ENCODE results near the gene NRXN3.

Gene NRXN3

DNA sequence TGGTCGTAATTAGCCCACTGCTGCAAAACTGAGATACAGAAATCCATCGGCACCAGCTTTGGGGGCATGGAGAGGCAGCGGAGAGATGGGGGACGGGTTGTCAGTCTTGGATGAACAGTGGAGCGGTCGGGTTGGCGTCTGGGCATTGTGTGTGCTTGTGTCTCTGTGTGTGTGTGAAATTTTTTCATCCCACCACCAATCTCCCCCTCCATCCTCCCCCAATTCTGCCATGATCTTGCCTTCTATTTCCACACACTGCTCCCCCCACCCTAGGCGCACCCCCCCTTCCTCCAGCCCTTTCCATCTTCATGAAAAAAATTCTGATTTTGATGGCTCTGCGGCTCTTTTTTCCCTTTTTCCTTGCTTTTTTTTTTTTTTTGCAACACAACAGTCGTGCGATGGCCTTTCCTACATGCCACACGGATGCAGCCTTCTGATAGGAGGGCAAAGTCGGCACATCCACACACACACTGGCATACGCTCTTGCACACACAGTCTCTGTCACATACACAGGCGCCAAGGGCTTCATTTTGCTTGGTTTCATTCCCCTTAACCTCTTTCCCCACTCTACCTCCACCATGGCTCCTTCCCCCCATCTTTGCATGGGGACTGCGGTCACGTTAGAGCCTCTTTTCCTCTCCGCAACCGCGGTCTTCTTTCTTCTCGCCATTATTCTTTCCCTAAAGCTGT lies 3.3 kb downstream of the NRXN3 start:
- no peak for DNase-seq (ENCODE audit: low read depth in 2 of 2)

DNA sequence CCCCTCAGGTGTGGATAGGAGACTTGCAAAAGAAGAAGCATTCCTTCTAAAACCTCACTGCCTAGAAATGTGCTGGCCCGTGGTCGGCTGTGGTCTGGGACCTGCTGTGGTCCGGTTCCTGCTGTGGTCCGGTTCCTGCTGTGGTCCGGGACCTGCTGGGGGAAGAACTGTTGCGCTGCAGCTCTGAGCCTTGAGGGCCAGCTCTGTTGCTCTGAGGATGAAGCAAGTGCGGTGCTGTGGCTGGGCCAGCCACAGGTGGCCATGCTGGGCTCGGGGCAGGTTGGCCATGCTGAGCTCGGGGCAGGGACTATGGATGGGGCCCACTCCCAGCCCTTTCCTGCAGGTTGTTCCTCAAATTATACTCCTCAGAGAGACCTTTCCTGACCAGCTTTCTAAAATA lies 5.2 kb downstream of the NRXN3 start:
- DNase-seq (ENCODE audit: low read depth in 2 of 2): no peak

DNA sequence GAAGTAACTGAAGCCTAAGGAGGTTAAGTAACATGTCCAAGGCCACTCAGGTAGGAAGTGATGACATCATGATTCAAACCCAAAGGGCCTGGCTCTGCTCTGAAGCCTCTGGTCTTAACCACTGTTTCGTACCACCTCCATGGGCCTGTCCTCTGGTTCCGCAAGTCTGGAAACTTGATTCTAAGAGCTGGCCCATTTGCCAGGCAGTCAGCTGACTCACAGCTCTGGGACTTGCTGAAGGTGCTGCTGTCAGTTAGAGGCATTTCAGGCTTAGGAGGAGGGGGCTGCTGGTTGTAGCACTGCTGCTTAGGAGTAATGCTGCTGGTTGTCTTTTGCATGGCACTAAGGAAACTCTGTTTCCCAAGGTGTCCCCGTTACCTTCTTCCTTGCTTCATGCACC lies 7.9 kb downstream of the NRXN3 start:
- DNase-seq (ENCODE audit: low read depth in 2 of 2): no peak

DNA sequence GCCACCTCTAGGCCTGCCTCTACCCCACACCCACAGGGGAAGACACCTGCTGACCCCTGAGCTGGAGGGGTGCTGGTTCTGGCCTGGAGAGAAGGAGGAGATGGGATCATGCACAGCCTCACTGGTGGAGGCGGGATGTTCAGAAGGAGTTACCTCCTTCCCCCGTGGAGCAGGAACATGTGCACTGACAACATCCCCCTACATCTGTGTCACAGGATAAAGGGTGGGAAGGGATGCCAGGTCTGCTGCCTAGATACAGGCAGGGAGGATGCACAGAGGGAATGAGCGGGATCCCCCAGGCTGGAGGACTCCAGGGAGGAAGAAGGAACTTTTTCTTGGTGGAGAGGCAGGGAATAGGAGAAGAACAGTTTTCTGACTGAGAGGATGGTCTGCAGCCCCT lies 8.8 kb downstream of the NRXN3 start:
- DNase-seq (ENCODE audit: low read depth in 2 of 2): no peak

DNA sequence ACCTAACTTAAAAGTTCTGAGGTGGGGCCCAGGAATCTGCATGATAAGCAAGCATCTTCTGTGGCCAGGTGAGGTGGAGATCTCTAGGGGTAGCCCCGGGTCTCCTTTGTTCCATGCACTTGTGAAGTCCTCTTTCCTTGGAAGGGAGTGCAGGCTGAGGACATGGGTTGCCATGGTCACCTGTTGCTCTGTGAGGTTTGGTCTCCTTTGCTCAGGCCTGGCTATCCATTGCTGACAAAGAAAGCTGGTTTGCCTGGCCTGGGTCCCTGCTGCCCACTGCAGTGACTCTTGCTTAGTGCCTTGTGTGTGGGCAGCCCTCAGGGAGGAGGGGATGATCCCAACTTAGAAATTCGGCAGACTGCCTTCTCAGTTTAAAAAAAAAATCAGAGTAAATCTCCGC lies 11.1 kb downstream of the NRXN3 start:
- no peak for DNase-seq (ENCODE audit: low read depth in 2 of 2)

DNA sequence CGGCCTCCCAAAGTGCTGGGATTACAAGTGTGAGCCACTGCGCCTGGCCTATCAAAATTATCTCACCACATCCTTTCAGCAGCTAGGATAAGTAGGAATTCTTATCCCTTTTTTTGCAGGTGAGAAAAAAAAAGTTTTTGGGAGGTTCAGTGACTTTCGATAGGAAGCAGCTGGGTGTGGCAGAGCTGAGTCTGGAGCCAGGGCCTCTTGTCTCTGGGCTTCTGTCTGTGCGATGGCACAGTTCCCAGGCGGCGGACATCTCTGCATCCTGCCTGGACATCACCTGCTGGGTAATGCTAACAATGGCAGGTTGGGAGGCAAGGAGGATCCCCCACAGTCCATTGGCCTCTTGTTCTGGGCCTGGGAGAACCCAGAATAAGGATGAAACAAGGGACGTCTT lies 12.5 kb downstream of the NRXN3 start:
- DNase-seq (ENCODE audit: low read depth in 2 of 2): no peak

DNA sequence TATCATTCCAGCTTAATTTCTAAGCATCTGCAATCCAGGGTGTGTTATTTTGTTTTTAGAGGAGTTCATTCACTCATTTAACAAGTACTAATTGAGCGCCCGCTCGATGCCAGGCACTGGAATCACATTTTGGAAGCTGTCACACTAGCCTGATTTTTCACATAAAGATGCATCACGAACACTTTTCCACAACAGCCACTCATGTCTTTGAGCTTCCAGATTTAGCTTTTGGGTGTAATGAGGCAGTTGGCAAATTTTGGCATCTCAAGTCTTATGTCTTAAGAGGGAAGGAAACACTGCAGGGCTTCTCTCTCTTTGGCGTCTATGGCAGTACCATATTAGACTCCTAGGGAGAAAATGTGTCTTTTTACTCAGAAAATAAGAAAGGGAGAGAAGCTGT lies 14.0 kb downstream of the NRXN3 start:
- no peak for DNase-seq (ENCODE audit: low read depth in 2 of 2)

DNA sequence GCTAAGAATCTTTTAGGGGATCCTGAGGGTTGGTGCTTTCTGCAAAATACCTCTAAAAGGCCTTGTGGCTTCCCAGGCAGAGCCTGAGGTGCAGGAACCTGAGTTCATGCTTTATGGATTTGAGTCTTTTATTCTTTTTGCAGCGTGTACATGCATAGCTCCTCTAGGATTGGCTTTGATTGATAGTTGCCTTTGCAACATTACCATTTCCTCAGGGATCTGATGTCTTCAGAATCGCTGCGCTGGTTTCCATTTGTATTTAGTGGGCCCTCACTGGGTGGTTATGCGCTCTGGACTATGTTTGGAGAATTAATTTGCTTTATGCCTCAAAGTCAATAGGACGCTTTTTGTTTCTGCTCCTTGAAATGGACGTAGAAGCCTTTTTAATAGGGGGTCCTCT lies 16.1 kb downstream of the NRXN3 start:
- DNase-seq (ENCODE audit: low read depth in 2 of 2): no peak

DNA sequence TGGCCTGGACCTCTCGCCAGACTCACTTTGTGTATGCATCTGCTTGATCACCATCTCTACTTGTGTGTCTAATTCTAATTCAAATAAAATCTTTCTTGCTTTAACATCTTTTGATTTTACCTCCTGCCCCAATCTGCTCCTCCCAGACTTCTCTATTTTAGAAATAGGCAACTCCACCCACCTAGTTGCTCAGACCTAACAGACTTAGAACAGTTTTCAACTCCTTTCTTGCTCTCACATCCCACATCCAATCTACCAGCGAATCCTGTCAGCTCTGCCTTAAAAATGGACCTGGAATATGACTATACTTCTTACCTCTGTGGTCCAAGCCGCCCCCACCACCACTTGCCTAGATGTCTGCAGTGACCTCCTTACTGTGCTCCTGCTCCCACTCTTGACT lies 18.7 kb downstream of the NRXN3 start:
- no peak for DNase-seq (ENCODE audit: low read depth in 2 of 2)

DNA sequence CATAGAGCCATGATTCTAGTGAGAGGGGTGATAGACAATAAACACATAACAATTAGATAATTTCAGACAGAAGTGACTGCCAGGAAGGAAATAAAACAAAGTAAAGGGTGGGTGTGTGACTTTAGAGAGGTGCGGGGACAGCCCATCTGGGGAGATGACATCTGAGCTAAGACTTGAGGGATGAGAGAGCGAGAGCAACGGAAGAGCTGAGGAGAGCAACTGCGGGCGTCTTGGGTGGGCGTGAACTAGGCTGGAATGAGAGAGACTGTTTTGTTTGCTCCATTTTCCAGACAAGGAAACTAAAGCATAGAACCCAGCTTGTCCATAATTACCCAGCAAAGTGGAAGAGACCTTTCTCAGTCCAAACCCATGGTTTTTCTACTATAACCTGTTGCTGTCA lies 25.3 kb downstream of the NRXN3 start:
- DNase-seq (ENCODE audit: low read depth in 2 of 2): no peak

DNA sequence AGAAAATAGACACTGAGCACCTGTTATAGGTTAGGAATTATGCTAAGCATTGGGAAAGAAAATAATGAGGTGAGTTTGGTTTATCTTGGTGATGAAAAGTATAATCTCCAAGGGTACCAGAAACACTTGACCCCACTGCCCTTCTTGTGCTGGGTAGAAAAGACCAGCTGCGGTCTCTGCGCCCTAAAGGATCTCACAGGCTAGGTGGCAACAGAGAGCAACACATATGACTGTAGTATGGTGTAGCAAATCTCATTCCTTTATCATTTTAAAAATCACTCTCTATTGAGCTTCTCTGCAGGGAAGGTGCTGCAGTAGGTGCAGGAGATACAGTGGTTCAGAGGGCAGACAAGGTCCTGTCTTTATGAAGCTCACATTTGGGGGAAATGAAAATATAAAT lies 26.1 kb downstream of the NRXN3 start:
- DNase-seq (ENCODE audit: low read depth in 2 of 2): no peak

DNA sequence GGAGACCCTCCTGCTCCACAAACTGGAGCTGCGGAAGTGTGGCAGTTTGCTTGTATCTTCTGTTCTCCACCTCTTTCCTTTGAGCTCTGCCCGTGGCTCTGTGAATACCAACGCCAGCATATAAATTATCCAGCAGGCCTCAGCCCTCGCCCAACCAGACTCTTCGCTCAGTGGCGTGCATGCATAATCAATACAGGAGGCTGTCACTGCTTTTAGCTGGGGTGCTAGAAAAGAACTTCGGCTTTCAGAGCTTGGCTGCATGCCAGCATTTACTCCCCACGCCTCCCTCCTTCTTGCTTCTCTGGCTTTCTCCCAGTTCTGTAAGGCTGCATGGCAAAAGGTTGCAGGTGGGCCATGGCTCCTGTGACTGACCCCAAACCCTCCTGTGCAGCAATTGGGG lies 26.9 kb downstream of the NRXN3 start:
- no peak for DNase-seq (ENCODE audit: low read depth in 2 of 2)

DNA sequence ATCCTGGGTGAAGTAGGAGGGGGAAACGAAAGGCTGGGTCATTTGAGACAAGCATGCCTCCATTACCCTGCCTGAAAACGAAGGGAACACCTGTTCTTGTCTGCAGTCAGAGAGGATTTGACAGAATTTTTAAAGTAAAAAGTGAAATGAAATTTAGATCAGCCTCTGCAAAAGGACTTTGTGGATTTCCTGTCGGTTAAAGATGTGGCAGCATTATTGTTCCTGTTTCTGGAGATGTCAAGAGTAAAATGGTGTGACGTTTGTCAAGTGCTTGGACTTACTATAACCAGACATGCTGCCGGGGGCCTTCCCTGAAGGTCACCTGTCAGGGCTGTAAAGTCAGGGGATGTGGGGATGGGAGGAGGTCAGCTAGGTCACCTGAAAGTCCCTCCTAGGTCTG lies 32.0 kb downstream of the NRXN3 start:
- DNase-seq (ENCODE audit: low read depth in 2 of 2): no peak

DNA sequence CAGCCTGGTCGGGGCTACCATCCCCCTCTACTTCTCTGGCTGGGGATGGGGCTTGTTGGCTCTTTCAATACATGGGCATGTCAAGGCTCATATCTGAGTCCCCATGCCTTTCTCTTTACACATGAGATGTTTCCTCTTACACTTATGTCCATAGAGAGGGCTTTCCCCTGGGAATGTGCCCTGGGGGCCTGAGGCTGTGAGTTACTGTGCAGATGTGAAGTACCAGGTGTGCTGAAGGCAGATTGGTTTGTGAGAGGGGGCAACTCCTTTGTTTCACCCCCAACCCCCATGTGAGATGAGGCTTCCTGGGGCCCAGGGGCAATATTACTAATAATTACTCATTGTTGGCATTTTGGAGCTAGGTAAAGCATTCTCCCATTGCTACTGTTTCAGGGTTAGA lies 32.8 kb downstream of the NRXN3 start:
- DNase-seq (ENCODE audit: low read depth in 2 of 2): no peak

DNA sequence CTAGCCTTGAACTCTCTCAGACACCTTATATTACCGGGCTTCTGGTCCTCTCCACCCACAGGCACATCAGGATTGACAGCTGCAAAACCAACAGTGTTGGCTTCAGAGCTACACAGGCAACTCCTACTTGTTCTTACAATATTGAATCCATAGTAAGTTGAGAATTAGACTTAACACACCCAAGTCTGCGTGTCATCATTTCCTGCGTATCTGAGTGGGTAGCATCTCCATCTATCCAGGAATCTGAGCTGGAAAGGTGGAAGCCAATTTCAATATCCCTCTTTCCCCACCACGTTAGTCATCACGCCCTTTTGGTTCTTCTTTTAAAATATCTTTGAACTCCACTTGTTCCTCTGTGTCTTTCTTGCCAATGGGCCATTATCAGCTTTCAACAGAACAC lies 37.2 kb downstream of the NRXN3 start:
- DNase-seq (ENCODE audit: low read depth in 2 of 2): no peak

DNA sequence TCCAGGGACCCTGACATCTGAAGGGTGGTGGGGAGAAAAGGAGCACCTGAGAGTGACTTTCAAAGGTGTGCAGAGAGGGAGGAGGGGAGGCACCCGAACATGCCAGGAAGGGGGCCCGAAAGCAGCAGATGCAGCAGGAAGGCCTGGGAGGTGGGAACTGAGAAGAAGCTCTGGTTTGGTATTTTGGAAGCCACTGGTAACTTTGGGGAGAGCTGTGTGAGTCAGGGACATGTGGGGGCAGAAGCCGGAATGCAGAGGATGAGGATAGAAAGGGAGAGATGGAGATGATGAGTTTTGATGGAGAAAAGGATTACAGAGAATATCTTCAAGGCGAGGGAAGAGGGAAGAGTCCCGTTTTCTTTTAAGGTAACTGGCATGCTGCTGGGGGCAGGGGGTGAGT lies 50.1 kb downstream of the NRXN3 start:
- DNase-seq (ENCODE audit: low read depth in 2 of 2): no peak

DNA sequence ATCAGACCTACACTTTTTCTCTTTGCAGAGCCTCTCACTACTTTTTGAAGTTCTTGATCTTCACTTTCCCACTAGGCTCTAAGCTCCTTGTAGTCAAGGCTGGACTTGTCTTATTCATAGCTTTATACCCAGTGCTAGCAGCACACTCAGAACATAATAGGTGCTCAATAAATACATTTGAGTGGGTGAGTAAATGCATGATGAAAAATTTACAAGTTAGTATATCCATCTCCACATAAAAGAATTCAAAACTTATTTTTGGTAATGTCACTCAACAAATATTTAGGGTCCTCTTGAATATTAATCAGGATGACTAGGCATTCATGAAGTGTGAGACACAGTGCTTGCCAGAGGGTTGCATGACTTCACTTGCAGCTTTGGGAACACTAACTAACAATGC lies 52.6 kb downstream of the NRXN3 start:
- DNase-seq (ENCODE audit: low read depth in 2 of 2): no peak

DNA sequence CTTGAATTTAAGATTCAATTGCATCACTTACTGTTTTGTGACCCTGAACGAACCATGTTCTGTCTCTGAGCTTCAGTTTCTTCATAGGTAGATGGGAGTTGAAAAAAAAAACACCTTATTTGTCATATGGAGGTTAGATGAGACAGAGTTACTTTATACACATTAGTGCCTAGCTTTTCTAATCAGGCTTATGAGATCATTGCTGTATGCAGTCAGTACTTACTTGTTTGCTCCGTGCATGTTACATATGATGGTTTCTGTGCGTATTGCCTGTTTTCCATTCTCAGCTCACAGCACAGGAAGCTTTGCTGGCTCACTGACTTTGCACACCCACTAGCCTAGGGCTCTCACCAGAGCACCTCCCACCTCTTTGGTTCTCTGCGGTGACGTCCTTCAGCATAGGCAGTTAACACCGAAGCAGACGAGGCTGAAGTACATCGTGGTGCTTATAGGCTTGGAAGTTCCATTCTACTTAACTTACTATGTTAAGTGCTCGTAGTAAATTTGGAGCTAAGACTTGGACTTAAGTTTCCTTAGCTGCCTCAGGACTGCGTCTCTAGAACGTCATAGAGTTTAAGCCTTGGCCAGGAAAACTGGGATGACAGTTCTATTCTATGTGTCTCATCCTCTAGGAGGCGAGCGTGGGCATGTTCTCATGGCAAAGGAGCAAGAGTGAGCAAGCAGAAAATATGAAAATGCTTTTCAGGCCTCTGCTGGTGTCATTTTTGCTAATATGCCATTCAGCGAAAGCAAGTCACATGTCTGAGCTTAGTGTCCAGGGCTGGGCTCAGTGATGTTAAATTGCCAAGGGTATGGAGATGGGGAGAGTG lies 57.3 kb downstream of the NRXN3 start:
- DNase-seq (ENCODE audit: low read depth in 2 of 2): no peak

DNA sequence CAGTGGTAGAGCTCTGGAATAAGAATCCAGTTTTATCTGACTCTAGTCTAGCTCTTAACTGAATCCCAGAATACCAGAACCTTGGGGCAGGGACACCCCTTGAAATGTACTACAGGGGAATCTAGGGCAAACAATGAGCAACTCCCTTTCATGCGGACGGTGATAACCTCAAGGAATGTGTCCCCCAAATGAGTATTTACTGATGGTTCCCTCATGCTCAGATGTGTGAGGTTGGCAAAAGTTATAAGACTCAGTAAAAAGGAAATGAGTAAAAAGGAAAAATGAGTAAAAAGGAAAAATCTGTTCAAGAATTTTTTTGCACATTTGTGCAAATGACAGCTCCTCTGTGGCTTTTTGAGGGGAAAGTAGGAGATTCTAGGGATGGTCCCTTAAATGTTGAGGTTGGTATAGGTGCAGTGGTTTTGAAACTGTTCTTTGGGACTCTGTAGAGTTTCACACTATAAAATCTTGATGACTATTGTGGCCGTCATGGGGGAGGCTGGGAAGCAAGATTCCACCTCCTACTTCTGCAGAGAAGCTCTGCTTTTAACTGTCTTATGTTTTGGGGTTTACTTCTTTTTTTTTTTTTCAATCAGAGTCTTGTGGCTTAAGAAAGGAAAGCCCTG lies 58.6 kb downstream of the NRXN3 start:
- no peak for DNase-seq (ENCODE audit: low read depth in 2 of 2)

DNA sequence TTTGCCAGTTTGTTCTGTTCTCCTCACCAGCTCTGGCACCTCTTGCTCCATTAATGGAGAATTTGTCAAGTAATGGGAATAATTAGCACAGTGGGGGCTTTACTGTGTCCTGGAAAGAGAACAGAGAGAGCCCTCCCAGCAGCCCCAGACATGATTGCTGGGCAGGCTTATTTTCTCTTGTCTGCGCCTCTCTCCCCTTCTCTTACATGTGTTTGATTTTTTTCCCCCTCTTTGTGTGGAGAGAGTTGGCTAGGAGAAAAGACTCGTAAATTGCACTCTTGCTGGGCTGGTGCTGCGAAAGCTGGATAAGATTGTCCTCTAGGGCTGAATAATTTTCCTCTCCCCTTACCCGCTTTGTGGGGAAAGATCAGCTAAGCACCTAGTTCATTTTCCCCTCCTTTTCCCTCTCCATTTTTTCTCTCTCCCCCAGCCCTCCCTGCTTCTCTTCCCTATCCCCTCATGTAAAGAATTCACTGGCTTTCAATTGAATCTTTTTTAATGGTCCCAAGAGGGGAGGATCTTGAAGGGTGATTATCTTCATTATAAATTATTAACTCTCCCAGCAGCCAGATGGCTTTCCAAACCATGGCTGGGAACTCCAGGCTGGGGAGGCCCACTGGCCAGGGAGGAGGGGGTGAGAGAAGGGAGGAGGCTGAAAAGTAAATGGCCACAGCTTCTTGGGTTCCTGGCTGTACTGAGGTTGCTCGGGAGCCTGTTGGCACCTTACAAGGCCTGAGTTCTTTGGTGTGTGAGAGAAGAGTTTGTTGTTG lies 62.2 kb downstream of the NRXN3 start:
- DNase-seq (ENCODE audit: low read depth in 2 of 2): no peak

DNA sequence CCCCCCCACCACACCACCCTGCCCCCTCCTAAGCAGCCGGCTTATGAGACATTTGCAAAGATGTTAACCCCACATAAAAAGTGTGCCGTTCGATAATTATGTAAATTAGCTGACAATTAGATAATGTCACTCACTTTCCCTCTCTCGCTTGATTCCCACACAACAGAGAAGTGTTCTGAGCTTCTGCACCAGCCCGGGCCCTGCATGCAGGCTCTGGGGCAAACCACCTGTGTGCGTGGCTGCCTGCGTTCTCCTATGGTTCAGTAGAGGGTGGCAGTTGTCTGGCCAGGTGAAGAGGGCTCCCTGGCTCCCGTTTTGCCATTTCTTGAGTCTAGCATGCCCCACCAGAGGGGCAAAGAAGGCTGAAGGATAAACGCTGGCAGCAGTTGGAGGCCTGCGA lies 68.0 kb downstream of the NRXN3 start:
- DNase-seq (ENCODE audit: low read depth in 2 of 2): no peak

DNA sequence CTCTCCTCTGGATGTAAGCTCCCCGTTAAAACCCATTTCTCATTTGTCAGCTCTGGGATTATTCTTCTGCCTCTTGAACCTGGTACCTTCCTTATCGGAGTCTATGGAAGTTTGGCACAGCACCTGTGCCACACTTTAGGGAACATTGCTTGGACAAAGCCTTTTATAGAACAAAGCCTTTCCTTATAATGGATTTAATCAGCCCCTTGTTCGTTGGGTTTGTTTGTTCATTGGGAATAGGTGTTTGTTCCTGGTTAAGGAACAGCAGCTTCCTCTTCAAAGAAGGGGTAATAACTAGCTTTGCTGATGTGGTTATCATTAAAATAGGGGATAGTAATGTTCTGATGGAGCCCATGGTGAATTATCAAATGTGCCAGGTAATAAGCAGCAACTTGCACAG lies 70.4 kb downstream of the NRXN3 start:
- DNase-seq (ENCODE audit: low read depth in 2 of 2): no peak
